ENCODE results near the gene ERICH3.

The ERICH3 gene

GRCh38 chr1:74650561-74650960 is 23.0 kb downstream of the ERICH3 start:
- DNase-seq (ENCODE audit: low read depth): peak; percentile 60
- TF ChIP-seq, protein P1, sequence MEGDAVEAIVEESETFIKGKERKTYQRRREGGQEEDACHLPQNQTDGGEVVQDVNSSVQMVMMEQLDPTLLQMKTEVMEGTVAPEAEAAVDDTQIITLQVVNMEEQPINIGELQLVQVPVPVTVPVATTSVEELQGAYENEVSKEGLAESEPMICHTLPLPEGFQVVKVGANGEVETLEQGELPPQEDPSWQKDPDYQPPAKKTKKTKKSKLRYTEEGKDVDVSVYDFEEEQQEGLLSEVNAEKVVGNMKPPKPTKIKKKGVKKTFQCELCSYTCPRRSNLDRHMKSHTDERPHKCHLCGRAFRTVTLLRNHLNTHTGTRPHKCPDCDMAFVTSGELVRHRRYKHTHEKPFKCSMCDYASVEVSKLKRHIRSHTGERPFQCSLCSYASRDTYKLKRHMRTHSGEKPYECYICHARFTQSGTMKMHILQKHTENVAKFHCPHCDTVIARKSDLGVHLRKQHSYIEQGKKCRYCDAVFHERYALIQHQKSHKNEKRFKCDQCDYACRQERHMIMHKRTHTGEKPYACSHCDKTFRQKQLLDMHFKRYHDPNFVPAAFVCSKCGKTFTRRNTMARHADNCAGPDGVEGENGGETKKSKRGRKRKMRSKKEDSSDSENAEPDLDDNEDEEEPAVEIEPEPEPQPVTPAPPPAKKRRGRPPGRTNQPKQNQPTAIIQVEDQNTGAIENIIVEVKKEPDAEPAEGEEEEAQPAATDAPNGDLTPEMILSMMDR (IDR thresholded peaks at IDR 0.05; ENCODE audit: insufficient read depth, low read depth, low read length, missing control alignments): no peak
- no peak overlapping the region for H3K4me3 ChIP-seq (ENCODE audit: low read length)

- TF ChIP-seq, protein P1 (IDR thresholded peaks at IDR 0.05; ENCODE audit: insufficient read depth, low read depth, low read length, missing control alignments): no peak
- H3K4me3 ChIP-seq (ENCODE audit: low read length): no peak overlapping the region
- DNase-seq (ENCODE audit: low read depth): peak; percentile 2
Observed at GRCh38 chr1:74641876-74642275, 31.7 kb downstream of the ERICH3 start.

DNA sequence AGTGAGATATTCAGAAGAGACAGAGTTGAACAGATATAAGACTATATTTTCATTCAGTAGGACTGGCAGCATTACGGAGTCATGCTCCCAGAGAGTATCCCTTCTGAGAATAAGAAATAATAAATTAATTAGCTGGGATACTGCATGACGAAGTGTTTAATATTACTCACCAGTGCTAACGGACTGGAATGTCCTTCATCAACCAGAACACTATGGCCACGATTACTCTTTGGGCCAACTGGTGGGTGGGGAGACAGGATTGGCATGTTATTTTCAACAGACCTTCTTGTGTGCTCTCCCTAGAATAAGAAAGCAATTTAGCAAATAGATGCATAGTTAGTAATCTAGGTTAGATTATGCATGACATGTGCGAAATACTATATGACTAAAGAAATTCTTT is 32.4 kb downstream of the ERICH3 start:
- TF ChIP-seq, protein P1 (IDR thresholded peaks at IDR 0.05; ENCODE audit: insufficient read depth, low read depth, low read length, missing control alignments): no peak
- DNase-seq (ENCODE audit: low read depth): no peak
- H3K4me3 ChIP-seq (ENCODE audit: low read length): no peak overlapping the region

GRCh38 chr1:74637296-74637695 is 36.3 kb downstream of the ERICH3 start:
- DNase-seq (ENCODE audit: low read depth): no peak
- TF ChIP-seq, protein P1 (IDR thresholded peaks at IDR 0.05; ENCODE audit: insufficient read depth, low read depth, low read length, missing control alignments): no peak
- no peak overlapping the region for H3K4me3 ChIP-seq (ENCODE audit: low read length)

DNA sequence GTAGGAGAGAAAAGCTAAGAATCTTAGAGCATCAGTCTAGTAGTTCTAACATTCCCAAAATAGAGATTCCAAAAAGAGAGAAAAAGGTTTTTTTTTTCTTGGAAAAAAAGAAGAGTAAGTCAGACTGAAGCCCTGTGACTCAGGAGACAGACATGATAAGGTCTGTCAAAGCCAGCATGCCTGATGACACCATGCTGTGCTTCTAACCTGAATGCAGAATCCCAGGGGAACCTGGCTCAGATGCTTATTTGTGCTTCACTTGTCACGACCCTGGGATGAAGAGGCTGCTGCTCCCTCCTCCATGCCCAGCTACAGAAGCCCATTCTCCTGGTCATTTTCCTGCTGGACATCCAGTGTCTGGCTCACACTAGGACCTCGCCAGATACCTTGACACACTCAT is 44.3 kb downstream of the ERICH3 start:
- TF ChIP-seq, protein P1 (IDR thresholded peaks at IDR 0.05; ENCODE audit: insufficient read depth, low read depth, low read length, missing control alignments): no peak
- no peak overlapping the region for H3K4me3 ChIP-seq (ENCODE audit: low read length)
- peak; percentile 13 for DNase-seq (ENCODE audit: low read depth)

DNA sequence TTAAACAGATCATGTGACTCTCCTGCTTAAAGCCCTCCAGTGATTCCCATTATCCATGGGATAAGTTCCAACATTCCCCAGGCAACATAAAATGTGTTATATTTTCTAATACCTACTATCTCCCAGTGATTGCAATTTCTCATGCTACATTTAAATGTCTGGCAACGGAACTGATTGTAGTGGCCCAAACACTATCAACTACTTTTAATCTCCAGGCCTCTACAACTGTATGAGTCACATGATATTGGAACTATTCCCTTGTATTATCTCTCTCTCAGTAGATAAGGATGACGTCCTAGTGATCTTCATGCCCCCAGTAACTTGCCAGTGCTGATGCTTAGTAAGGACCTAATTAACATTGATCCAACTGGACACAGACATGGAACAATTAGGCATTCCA is 49.9 kb downstream of the ERICH3 start:
- TF ChIP-seq, protein P1 (IDR thresholded peaks at IDR 0.05; ENCODE audit: insufficient read depth, low read depth, low read length, missing control alignments): no peak
- H3K4me3 ChIP-seq (ENCODE audit: low read length): no peak overlapping the region
- no peak for DNase-seq (ENCODE audit: low read depth)

DNA sequence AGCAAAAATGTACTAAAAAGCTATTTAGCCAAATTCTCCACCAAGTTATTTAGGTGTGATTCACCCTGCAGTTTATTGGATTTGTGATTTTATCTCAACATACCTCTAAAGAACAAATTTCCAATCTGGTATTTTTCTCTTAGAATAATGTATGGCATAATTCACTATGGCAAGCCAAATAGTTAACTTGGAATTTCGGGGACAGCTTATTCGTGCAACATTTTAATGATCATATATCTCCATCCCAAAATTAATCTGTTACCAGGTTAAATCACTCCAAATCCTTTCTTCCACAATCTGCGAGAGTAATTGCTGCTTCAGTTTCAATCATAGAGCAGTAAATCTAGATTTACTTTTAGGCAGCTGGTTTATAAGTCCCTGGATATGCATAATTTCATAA is 53.4 kb downstream of the ERICH3 start:
- H3K4me3 ChIP-seq (ENCODE audit: low read length): no peak overlapping the region
- no peak for DNase-seq (ENCODE audit: low read depth)
- TF ChIP-seq, protein P1 (IDR thresholded peaks at IDR 0.05; ENCODE audit: insufficient read depth, low read depth, low read length, missing control alignments): no peak
